H4 (cell line): ENCODE results near the gene KL. TPM values are rescaled to one million over a fixed set of nuclear protein-coding genes. Genes with fewer than 3 reads are reported as not detected.

ENCODE experiments used
- DNase-seq: peaks from one replicate; pipeline ENCODE4 v3.0.0-alpha.2; 2015; ENCODE audit warnings: low spot score
- total RNA-seq: library from RNA; depleted of rRNA; stranded (reverse); fragments of >200 nt; shearing (Covaris generic); gene quantifications from 2 replicates; pipeline ENCODE4 v1.2.3, GENCODE V29; 2014

The KL gene
- total RNA-seq, 1 experiment from 2014 or later, result not detected

- no peak for DNase-seq
Observed at GRCh38 chr13:33110713-33111413, 94.6 kb downstream of the KL start.

GRCh38 chr13:33111414-33112110 lies 95.3 kb downstream of the KL start:
- no peak for DNase-seq

DNA sequence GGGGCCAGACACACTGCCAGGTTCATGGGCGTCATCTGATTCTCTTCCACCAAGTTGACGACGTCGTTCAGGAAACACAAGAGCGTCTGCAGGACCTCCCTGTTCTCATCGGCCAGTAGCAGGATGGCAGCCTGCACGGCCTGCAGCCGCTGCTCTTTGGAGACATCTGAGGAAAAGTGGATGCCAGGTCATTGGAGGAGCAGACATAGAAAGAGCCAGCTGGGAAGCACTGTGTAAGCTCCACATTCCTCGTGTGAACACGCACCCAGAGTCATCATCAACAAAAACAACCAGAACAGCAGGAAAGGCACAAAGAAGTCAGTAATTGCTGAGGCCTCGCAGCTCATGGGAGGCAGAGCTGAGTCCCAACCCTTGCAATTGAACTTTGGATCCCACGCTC lies 96.5 kb downstream of the KL start:
- no peak for DNase-seq

DNA sequence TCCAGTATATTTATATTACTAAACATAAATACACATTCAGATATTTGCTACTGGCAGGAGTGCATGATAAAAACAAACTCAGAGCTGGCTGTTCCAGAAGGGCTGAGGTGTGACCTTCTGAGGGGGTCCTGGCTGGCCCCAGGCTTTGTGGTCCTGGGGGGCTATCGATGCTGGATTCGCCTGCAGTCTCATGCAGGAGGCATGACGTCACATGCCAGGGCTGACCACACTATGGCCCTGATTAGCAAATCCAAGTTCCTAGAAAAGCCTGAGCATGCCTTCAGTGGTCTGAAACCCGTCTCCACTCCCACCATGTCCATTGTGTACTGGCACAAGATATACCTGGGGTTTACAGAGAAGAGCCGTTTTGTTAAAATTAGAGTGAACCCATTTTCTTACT lies 97.9 kb downstream of the KL start:
- DNase-seq, result no peak

DNA sequence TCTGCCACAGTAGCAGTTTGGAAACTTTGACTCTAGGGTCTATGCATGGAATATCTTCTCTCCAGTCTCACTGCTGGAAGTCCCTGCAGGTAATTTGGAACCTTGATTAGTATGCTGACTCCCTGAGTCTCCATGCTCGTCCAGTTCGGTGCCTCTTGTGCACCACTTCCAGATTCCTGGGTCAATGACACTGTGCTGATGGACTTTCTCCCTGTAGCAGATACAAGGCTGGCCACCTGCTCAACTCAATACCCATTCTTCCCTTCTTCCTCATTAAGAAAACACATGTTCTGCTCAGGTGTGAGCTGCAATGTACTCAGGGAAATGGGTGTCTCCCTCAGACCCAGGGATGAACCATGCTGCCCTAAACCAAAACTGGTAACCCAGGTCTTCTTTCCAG lies 99.1 kb downstream of the KL start:
- no peak for DNase-seq
